ENCODE measurements around the gene RAB40B. TPM values are rescaled to one million over a fixed set of nuclear protein-coding genes. Genes with fewer than 3 reads are reported as not detected.

The RAB40B gene
- polyA plus RNA-seq, 1 of the 3 experiments (the other 2 are of a cell fraction): 20.7 TPM

DNA sequence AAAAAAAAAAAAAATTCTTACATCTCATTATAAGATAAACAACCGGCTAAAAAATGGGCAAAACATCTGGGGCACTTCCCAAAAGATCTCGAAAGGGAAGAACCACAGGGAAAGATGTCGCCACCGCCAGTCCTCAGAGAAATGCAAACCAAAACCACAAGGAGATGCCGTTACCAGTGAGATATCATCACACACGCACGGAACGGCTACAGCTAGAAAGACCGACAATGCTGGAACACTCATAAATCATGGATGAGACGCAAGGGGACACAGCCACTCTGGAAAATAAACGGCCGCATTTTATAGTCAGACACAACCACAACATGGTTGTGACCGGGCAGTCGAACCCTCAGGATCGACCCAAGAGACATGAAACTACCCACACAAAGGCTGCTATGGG lies 74.8 kb downstream of the RAB40B start:
- Histone ChIP-seq H4K20me1 (ENCODE audit: insufficient read depth) (peaks cover 7% of the 10 kb centered on the region; the same call in 1 of the 2 replicates), H3K36me3 (replicated peaks in 1 of 2; ENCODE audit: control insufficient read depth in 1 of 2, insufficient read depth in 2 of 2, low read length in 1 of 2) (peaks cover 61 to 71% of the 10 kb centered on the region in 2 experiments), H3F3A (replicated peaks; ENCODE audit: insufficient read depth) (peaks cover 3% of the 10 kb centered on the region), H2AFZ (ENCODE audit: low read depth) (no peak overlapping the region), H3K79me2 (ENCODE audit: insufficient read depth) (peaks cover 40% of the 10 kb centered on the region; the same call in 1 of the 2 replicates), H3K4me2 (no peak overlapping the region), H3K4me3 (ENCODE audit: low read depth in 2 of 2, low read length in 1 of 2) (no peak overlapping the region), H3K27ac (ENCODE audit: low read depth in 2 of 2, low read length in 1 of 2) (no peak overlapping the region), H3K9me2 (no peaks in the 10 kb centered on the region), H3K4me1 (ENCODE audit: control insufficient read depth in 1 of 2, insufficient read depth in 2 of 2, low read depth in 1 of 2, low read length in 1 of 2) (no peaks in the 10 kb centered on the region), H3K27me3 (ENCODE audit: insufficient read depth) (no peaks in the 10 kb centered on the region), H3K9ac (no peak overlapping the region), H3K9me3 (no peaks in the 10 kb centered on the region)
- 93% methylated on average over 15 of the region's 15 CpGs for WGBS (ENCODE audit: low lambda C conversion rate)
- CTCF ChIA-PET: no interaction called here
- TF ChIP-seq SIN3A (IDR thresholded peaks at IDR 0.05; ENCODE audit: borderline replicate concordance, low read depth, low read length) (no peak), EZH2phosphoT487 (IDR thresholded peaks at IDR 0.05; ENCODE audit: borderline replicate concordance, low read depth) (no peak), GATA2 (CRISPR knock-in tag; IDR thresholded peaks at IDR 0.05) (no peak), NFIC (IDR thresholded peaks at IDR 0.05; ENCODE audit: borderline replicate concordance) (no peak), RXRA (IDR thresholded peaks at IDR 0.05; ENCODE audit: borderline replicate concordance, low read depth) (no peak), JUND (IDR thresholded peaks at IDR 0.05) (no peak), FOSL2 (IDR thresholded peaks at IDR 0.05; ENCODE audit: borderline replicate concordance, low read depth) (no peak), POLR2AphosphoS5 (IDR thresholded peaks at IDR 0.05; ENCODE audit: low read depth, low read length) (no peak)
- TF ChIP-seq, protein P1, sequence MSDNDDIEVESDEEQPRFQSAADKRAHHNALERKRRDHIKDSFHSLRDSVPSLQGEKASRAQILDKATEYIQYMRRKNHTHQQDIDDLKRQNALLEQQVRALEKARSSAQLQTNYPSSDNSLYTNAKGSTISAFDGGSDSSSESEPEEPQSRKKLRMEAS (IDR thresholded peaks at IDR 0.05; ENCODE audit: low read depth): no peak
- DNase-seq: no peak
- POLR2A ChIA-PET: no interaction called here

DNA sequence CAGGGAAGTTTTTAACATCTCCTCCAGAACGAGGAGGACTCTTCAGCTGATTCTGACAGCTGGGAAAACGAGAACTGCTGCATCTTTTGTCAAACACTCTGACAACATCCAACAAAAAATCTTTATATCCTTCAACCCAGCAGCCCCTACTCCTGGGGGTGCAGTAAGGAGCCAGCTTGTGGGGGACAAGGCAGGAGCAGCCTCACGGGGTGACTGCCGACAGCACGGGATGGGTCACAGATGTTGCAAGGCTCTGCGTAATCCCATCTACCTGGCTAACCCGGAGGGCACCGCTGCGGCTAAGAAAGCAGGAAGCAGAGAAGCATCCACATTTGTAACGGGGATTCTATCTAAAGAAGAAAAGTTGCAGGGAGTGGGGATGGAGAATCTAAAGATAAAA lies 78.9 kb downstream of the RAB40B start:
- TF ChIP-seq TCF12 (IDR thresholded peaks at IDR 0.05): no peak
- TF ChIP-seq, protein P2, sequence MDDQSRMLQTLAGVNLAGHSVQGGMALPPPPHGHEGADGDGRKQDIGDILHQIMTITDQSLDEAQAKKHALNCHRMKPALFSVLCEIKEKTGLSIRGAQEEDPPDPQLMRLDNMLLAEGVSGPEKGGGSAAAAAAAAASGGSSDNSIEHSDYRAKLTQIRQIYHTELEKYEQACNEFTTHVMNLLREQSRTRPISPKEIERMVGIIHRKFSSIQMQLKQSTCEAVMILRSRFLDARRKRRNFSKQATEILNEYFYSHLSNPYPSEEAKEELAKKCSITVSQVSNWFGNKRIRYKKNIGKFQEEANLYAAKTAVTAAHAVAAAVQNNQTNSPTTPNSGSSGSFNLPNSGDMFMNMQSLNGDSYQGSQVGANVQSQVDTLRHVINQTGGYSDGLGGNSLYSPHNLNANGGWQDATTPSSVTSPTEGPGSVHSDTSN (IDR thresholded peaks at IDR 0.05): no peak
- TF ChIP-seq FOXJ3 (CRISPR knock-in tag; IDR thresholded peaks at IDR 0.05): no peak
- TF ChIP-seq, protein P3, sequence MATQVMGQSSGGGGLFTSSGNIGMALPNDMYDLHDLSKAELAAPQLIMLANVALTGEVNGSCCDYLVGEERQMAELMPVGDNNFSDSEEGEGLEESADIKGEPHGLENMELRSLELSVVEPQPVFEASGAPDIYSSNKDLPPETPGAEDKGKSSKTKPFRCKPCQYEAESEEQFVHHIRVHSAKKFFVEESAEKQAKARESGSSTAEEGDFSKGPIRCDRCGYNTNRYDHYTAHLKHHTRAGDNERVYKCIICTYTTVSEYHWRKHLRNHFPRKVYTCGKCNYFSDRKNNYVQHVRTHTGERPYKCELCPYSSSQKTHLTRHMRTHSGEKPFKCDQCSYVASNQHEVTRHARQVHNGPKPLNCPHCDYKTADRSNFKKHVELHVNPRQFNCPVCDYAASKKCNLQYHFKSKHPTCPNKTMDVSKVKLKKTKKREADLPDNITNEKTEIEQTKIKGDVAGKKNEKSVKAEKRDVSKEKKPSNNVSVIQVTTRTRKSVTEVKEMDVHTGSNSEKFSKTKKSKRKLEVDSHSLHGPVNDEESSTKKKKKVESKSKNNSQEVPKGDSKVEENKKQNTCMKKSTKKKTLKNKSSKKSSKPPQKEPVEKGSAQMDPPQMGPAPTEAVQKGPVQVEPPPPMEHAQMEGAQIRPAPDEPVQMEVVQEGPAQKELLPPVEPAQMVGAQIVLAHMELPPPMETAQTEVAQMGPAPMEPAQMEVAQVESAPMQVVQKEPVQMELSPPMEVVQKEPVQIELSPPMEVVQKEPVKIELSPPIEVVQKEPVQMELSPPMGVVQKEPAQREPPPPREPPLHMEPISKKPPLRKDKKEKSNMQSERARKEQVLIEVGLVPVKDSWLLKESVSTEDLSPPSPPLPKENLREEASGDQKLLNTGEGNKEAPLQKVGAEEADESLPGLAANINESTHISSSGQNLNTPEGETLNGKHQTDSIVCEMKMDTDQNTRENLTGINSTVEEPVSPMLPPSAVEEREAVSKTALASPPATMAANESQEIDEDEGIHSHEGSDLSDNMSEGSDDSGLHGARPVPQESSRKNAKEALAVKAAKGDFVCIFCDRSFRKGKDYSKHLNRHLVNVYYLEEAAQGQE (IDR thresholded peaks at IDR 0.05; ENCODE audit: low read depth, low read length): no peak
- TF ChIP-seq MXI1 (IDR thresholded peaks at IDR 0.05; ENCODE audit: low read depth, low read length): no peak
- TF ChIP-seq YY1 (IDR thresholded peaks at IDR 0.05; ENCODE audit: low read depth): no peak
- no peak for TF ChIP-seq EP300 (IDR thresholded peaks at IDR 0.05; ENCODE audit: borderline replicate concordance in 1 of 2, low read depth in 1 of 2, low read length in 1 of 2)
- no peak for TF ChIP-seq ELF1 (IDR thresholded peaks at IDR 0.05)
- no peak for TF ChIP-seq FOXM1 (IDR thresholded peaks at IDR 0.05; ENCODE audit: low read depth)
- no peak for TF ChIP-seq FOSL2 (IDR thresholded peaks at IDR 0.05; ENCODE audit: borderline replicate concordance, low read depth)
- no peak for TF ChIP-seq CHD2 (IDR thresholded peaks at IDR 0.05; ENCODE audit: low read length, partially characterized antibody)
- TF ChIP-seq, protein P4, sequence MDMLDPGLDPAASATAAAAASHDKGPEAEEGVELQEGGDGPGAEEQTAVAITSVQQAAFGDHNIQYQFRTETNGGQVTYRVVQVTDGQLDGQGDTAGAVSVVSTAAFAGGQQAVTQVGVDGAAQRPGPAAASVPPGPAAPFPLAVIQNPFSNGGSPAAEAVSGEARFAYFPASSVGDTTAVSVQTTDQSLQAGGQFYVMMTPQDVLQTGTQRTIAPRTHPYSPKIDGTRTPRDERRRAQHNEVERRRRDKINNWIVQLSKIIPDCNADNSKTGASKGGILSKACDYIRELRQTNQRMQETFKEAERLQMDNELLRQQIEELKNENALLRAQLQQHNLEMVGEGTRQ (IDR thresholded peaks at IDR 0.05; ENCODE audit: borderline replicate concordance, low read depth, low read length): no peak
- no peak for TF ChIP-seq POLR2AphosphoS5 (IDR thresholded peaks at IDR 0.05; ENCODE audit: low read depth, low read length)
- TF ChIP-seq MEF2A (IDR thresholded peaks at IDR 0.05; ENCODE audit: borderline replicate concordance, low read depth): no peak
- Histone ChIP-seq H3K36me3 (replicated peaks in 1 of 2; ENCODE audit: control insufficient read depth in 1 of 2, insufficient read depth in 2 of 2, low read length in 1 of 2) (peaks cover 67 to 72% of the 10 kb centered on the region in 2 experiments), H3K27ac (ENCODE audit: low read depth in 2 of 2, low read length in 1 of 2) (no peak overlapping the region), H4K20me1 (ENCODE audit: insufficient read depth) (0 out of 2 replicates have a peak, but pooled peaks cover 7% of the 10 kb centered on the region), H3K79me2 (ENCODE audit: insufficient read depth) (peaks cover 7% of the 10 kb centered on the region; the same call in 1 of the 2 replicates), H2AFZ (ENCODE audit: low read depth) (no peak overlapping the region), H3K4me3 (ENCODE audit: low read depth in 2 of 2, low read length in 1 of 2) (no peak overlapping the region), H3K9me3 (no peaks in the 10 kb centered on the region), H3F3A (replicated peaks; ENCODE audit: insufficient read depth) (peaks cover 3% of the 10 kb centered on the region), H3K9me2 (no peaks in the 10 kb centered on the region), H3K4me1 (ENCODE audit: control insufficient read depth in 1 of 2, insufficient read depth in 2 of 2, low read depth in 1 of 2, low read length in 1 of 2) (no peaks in the 10 kb centered on the region), H3K9ac (no peak overlapping the region), H3K4me2 (no peak overlapping the region), H3K27me3 (ENCODE audit: insufficient read depth) (no peaks in the 10 kb centered on the region)
- no peak for DNase-seq
- 93% methylated on average over 10 of the region's 10 CpGs for WGBS (ENCODE audit: low lambda C conversion rate)
- POLR2A ChIA-PET: no interaction called here
- CTCF ChIA-PET: interaction anchor here (1.1 kb wide), 1 partner anchor 17 kb away, joined by 3 read pairs; no protein-coding TSS in a partner anchor
